Hepatocyte (in vitro differentiated cells): ENCODE measurements around the gene MDH1B.

Experiments used
- EZH2 ChIP-seq: fragments of 200-600 bp; sonication (generic); IDR thresholded peaks from 2 replicates; pipeline ENCODE4 v1.6.1; 2016; ENCODE audit warnings: antibody characterized with exemption, mild to moderate bottlenecking, borderline replicate concordance
- EZH2phosphoT487 ChIP-seq: fragments of 200-600 bp; sonication (generic); IDR thresholded peaks from one replicate; pipeline ENCODE4 v1.6.1; 2018; ENCODE audit warnings: antibody characterized with exemption, mild to moderate bottlenecking, low read depth, moderate library complexity; ENCODE audit not compliant: unreplicated experiment, severe bottlenecking
- TF ChIP-seq, protein P1 (sequence below): fragments of 200-600 bp; sonication (generic); IDR thresholded peaks from 2 replicates; pipeline ENCODE4 v1.5.1; 2016; ENCODE audit warnings: antibody characterized with exemption, mild to moderate bottlenecking; ENCODE audit not compliant: poor library complexity

DNA sequence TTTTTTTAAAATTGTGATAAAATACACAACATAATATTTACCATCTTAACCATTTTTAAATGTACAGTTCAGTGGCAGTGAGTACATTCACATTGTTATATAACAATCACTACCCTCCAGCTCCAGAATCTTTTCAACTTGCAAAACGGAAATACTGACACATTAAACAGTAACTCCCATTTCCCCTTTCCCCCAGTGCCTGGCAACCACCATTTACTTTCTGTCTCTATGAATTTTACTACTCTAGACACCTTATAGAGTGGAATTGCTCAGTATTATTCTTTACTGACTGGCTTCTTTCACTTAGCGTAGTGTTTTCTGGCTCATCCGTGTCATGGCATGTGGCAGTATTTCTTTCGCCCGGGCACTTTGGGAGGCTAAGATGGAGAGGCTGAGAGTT, 32.9 kb upstream of the MDH1B start:
- TF ChIP-seq EZH2 (no peak), EZH2phosphoT487 (no peak)
- TF ChIP-seq, protein P1, sequence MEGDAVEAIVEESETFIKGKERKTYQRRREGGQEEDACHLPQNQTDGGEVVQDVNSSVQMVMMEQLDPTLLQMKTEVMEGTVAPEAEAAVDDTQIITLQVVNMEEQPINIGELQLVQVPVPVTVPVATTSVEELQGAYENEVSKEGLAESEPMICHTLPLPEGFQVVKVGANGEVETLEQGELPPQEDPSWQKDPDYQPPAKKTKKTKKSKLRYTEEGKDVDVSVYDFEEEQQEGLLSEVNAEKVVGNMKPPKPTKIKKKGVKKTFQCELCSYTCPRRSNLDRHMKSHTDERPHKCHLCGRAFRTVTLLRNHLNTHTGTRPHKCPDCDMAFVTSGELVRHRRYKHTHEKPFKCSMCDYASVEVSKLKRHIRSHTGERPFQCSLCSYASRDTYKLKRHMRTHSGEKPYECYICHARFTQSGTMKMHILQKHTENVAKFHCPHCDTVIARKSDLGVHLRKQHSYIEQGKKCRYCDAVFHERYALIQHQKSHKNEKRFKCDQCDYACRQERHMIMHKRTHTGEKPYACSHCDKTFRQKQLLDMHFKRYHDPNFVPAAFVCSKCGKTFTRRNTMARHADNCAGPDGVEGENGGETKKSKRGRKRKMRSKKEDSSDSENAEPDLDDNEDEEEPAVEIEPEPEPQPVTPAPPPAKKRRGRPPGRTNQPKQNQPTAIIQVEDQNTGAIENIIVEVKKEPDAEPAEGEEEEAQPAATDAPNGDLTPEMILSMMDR = no peak
